Measurements from ENCODE around the gene NOTCH3.

NOTCH3 gene

DNA sequence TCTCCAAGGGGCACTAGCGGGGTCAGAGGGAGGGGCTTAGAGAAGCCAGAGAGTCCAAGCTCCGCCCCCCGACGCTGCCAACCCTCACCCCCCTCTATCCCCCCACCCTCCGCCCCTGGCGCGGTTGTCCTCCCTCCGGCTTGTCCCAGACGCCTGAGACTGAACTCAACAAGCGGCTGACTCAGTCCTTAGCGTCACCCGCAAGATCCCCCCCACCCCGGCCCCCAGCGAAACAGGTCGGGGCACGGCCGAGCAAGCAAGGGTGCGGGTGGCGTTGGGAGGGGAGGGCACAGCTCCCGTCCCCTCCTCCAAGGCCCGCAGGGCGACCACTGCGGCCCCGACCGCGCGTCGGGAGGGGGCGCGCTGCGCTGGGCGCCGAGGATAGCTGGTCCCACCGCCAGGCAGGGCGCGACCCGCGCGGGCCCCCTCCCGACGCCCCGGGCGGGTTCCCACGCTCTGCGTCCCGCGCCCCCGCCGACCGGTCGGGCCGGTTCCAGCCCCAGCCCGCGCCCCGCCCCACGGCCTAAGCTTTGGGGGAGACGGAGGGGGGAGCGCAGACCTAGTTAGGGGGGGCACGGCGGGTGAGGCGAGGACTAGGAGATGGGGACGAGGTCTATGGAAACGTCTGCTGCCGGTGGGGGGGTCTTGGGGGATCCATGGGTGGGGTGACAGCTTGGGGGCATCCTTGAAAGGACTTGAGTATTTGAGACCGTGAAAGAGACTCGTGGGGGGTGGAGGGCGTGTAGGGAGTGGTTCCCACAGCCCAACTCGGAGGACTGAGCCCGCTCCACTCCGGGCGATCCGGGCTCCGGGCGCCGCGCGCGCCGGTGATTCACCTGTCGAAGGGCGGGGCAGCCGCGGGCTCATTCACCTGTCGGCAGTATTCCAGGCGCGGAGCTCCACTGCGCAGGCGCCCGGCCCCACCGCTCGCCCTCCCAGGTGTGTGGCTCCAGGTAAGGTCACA, 5.1 kb downstream of the NOTCH3 start:
- DNase-seq: peak; percentile 90

DNA sequence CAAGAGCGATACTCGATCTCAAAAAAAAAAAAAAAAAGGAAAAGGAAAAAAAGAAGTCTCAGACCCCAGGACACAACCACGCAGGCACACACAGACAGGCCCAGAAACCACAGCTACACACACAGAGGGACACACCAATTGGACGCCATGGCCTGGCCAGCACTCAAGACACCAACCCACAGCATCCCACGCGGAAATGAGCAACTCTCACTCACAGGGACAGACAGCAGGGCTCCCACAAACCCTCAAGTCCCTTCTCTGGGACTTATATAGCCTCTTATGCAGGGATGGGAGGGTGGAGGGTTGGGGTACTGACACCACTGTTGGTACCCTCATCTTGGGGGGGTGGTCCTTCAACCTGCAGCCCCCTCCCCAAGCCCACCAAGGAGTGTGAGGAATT, 5.9 kb downstream of the NOTCH3 start:
- no peak for DNase-seq

DNA sequence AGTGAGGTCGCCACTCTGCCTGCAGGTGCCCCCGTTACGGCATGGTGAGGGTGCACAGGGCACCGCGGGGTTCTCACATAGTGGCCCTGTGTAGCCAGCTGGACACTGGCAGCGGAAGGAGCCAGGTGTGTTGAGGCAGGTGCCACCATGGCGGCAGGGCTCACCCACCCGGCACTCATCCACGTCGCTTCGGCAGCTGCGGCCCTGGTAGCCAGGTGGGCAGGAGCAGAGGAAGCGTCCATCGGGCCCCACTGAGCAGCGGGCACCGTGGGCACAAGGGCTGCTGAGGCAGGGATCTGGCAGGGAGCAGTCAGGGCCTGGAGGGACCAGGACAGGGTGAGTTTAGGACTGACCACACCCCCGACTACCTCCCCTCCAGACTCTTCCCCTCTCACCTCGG, 8.8 kb downstream of the NOTCH3 start:
- DNase-seq: no peak

DNA sequence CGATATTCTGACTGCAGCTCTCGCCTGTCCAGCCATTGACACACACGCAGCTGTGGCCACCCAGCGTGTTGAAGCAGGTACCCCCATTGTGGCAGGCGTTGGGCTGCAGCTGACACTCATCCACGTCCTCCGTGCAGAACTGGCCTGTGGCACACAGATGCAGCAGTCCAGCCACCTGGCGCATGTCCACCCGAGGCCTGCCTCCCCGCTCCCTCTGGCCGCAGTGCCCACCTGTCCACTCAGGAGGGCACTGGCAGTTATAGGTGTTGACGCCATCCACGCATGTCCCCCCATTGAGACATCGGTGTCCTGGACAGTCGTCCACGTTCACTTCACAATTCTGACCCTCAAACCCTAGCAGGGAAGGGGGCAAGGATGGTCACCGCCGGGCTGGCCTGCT, 9.3 kb downstream of the NOTCH3 start:
- no peak for DNase-seq

DNA sequence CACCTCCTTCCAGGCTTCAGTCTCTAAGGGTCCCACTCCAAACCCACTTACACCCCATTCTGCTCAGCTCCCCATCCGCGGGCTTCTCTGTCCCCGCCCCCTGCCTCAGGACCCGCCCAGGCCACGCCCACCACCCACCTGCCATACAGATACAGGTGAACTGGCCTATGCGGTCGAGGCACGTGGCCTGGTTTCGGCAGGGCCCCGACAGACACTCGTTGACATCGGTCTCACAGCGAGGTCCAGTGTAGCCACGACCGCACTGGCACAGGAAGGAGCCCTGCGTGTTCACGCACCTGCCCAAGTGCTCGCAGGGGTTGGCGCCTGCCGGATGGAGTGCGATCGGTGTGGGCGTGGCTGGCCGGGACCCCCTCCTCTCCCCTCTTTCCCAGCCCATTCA, 11.9 kb downstream of the NOTCH3 start:
- no peak for DNase-seq

DNA sequence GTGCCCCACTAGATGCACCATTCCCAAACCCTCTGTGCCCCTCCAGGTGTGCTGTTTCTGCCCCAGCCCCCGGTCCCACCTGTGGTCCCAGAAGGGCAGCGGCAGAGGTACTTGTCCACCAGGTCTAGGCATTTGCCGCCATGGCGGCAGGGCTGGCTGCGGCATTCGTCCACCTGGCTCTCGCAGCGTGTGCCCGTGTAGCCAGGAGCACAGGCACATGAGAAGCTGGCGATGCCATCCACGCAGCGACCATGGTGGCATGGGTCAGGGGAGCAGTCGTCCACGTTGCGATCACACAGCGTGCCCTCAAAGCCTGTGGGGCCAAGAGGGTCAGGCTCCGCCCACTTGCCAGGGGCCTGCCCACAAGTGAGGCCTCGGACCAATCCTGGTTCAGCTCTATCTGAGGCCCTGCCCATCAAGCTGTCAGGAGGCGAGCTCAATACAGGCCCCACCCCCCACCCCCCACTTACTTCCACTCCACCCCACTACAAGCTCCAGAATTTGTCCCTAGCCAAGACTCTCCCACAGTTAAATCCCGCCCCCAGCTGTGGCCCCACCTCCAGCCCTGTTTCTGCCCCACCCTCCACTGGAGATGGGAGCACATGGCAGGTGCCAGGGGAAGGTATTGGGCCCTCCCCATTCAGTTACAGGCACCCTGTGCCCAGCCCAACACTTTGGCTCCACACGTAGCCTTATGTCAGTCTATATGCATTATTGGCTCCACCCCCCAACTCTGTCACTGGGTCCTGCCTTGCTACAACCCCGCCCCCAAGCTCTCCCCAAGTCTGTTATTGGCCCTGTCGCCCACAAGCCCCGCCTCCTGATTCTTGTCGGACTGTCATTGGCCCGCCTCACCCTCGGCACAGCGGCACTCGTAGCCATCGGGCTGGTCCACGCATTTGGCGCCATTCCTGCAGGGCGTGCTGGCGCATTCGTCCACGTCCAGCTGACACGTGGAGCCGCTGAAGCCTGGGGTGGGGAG, 13.5 kb downstream of the NOTCH3 start:
- DNase-seq: no peak

DNA sequence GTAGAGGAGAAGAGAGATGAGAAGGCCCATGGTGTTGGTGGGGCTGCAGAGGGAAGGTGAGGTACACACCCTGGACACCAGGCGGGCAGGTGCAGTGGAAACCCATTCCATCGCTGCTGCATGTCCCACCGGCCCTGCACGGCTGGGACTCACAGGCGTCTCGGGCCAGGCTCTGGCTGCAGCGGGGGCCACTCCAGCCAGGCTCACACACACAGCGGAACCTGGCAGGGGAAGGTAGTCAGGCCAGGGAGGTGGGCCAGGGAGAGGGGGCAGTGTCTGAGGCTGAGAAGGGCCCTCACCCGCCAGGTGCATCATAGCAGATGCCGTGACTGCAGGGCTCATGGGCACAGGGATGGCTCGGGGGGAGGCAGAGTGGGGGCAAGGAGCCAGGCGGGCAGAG, 15.6 kb downstream of the NOTCH3 start:
- no peak for DNase-seq

DNA sequence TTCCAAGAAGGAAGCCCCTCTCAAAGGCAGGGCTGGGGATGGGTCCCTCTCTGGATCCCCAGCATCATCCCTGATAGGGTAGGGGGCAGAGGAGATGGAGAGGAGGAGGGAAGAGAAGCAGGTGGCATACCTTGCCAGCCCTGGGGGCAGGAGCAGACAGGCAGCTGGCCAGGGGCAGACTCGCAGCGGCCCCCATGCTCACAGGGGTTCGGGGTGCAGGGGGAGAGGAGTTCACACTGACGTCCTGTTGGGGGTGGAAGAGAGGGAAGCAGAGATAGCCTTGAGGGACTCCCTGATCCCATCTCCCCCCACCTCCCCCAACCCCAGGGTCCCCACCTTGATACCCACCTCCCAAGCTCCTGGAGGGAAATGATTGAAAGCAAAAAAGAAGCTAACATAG, 16.0 kb downstream of the NOTCH3 start:
- no peak for DNase-seq

DNA sequence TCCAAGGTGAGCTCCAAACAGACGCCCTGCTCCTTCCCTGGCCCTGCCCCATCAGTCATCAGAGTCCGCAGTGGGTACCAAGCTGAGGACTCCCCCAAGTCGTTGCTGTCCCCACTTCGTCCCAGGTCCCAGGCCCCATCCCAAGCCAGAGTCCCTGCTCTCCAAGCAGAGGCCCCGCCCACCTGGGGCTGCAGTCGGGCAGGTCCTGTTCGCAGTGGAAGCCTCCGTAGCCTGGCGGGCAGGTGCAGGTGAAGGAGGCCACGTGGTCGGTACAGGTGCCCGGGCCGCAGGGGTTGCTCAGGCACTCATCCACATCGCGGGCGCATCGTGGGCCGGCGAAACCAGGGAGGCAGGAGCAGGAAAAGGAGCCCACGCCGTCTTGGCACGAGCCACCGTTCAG, 19.4 kb downstream of the NOTCH3 start:
- peak; percentile 82 for DNase-seq

DNA sequence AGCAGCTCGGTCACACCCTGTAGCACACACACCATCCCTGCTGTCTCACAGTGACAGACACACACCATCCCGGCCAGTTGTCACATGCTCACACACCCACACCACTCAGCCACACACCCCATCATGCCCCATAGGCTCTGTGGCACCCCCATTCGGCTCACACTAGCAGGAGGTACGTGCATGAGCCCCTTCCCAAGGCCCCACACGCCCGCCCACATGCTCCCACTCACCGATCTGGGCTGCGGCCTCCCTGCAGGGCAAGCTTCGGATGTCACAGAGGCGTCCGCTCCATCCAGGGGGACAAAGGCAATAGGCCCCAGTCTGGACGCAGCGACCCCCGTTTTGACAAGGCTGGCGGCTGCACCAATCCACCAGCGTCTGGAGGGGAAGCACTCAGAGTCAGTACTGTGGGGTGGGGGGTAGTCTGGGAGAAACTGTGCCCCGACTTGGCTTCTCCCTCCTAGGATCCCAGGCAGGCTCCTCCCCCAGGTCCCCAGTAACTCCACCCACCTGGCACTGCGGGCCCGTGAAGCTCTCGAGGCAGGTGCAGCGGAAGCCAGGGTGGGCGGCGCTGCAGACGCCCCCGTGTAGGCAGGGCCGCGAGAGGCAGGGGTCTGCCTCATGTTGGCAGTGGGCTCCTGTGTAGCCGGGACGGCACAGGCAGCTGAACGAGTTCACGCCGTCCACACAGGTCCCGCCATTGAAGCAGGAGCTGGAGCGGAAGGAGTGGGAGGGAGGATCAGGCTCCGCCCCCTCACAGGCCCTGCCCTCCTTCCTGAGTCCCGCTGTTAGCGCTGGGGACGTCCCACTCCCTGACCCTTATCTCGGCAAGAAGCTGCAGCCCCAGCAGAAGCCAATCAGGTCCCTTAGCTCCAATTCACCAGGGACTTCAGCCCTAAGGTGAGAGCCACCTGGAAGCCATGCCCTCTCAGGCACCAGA, 20.1 kb downstream of the NOTCH3 start:
- DNase-seq: peak; percentile 75

DNA sequence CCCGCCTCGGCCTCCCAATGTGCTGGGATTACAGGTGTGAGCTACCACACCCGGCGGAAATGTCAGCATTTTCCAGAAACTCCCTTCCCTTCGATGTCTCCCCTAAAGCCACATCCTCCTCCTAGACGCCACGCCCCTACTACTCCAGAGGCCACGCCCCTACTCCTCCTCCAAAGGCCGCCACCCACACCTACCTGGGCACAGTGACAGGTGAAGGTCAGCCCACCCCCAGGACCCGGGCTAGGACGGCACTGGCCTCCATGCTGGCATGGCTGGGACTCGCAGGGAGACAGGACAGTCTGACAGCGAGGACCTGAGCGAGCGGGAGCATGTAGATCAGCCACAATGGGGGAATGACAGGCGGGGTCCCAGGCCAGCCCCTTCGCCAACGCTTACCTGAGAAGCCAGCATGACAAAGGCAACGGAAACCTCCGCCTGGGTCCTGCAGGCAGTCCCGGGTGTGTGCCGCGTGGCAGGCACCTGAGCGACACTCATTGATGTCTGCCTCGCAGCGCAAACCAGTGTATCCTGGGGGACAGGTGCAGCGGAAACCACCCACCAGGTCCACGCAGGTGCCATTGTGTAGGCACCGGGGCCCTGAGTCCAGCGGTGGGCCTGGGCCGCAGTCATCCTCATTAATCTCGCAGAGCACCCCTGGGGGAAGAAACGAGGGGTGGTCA, 22.0 kb downstream of the NOTCH3 start:
- no peak for DNase-seq

DNA sequence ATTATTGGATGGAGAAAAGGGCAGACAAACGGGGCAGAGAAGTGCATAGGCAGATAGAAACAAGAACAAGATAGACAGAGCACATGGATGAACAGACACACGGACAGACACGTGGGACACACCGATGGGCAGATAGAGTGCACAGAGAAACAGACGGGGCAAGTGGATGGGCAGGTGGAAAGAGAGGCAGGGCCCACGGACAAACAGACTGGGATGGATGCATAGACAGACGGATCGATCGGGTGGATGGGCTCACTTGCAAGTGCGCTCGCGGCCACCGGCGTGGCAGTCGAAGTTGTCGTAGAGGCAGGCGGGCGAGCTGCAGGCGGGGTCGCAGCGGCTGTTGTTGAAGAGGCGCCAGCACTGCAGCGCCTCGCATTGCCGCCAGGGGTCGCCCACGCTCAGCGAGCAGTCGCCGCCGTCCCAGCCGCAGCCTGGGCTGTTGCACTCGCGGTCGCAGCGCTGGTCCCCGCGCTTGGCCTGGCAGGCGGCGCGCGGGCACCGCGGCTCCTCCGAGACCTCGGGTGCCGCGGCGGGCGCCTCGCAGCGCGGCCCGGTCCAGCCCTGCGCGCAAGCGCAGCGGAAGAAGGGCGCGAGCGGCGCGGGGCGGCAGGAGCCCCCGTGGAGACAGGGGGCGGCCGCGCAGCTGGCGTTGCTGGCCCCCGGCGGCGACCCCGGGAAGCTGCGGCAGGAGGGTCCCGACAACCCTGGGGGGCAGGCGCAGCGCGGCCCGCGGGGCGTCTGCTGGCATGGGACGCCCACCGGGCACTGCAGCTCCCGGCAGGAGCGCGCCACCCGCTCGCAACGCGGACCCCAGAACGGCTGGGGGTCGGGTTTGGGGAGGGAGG, 23.3 kb downstream of the NOTCH3 start:
- peak; percentile 78 for DNase-seq

DNA sequence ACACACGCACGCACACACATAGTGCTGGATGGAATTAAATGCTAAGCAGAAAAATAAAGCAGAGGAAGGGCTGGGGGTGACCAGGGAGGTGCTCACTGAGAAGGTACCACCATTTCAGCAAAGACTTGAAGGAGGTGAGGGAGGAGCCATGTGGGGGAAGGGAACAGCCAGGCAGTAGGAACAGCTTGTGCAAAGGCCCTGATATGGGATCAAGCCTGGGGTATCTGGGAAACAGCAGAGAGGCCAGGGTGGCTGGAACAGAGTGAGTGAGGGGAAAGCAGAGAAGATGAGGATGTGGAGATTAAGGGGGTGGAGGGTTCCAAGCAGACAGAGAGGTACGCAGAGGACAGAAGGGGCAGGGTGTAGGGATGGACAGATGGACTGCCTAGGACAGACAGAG, 25.2 kb downstream of the NOTCH3 start:
- no peak for DNase-seq

DNA sequence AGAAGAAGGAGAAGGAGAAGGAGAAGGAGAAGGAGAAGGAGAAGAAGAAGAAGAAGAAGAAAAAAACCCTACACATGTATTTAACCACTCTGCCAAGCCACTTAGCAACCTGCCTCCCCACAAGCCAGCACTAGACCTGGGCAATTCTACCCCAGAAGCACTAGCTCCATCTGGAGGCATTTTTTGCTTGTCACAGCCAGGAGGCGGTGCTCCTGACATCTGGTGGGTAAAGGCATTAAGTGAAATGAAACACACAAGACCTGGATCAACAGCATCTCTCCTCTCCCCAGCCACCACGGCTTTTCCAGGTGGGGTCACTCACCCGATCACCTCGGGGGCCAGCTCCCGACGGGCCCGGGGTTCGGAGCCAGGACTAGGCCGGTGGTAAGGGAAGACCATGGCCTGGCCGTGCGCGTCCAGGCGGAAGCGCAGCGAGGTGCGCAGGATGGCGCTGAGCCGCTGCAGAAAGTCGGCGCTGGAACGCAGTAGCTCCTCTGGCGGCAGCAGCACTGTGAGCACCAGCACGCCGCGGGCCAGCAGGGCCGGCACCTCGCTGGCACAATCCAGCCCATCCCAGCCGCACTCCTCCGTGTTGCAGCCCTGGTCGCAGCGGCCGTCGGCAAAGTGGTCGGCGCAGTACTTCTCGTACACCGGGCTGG, 26.9 kb downstream of the NOTCH3 start:
- DNase-seq: no peak

DNA sequence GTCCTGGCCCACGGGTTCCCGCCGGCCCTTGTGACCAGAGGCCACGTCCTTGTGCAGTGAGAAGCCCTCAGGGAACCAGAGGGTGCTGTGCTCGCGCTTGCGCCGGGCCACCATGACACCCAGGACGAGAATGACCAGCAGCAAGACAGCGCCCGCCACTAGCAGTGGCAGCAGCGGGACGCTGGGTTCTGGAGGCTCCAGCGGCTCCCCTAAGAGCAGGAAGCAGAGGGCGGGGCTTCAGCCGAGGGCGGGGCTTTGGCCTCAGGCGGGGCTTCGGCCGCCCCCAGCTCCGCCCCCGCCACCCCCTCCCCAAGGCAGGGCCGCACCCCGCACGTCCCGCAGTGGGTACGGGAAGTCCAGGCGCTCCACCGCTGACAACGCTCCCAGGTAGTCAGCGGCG, 30.4 kb downstream of the NOTCH3 start:
- DNase-seq: no peak

DNA sequence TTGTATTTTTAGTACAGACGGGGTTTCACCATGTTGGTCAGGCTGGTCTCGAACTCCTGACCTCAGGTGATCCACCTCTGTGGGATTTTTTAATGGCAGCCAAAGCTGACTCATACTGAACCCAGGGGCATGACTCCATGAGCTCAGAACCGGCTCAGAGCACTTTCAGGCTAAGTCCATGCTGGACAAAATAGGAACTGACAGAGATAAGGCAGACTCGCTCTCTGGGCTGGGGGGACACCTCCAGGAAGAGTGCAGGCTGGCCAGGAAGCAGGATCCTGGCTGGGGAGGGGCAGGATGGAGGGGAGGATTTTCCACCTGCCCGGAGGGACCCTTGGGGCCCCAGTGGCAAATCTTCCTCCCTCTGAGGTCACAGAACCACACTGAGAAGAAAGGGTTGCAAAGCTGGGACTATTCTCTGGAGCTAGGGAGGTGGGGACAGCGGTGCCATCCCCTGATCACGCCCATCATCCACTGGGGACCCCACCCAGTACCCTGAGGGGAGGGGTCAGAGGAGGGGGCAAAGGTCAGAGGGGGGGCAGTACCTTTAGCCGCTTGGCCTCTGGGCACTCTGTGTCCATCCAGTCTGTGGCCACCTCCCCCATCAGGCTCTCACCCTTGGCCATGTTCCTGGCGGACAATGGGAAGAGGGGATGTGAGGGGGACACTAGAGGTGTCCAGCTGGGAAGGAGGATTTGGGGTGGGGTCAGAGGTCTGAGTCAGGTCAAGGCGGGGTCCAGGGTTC, 31.1 kb downstream of the NOTCH3 start:
- DNase-seq: no peak

DNA sequence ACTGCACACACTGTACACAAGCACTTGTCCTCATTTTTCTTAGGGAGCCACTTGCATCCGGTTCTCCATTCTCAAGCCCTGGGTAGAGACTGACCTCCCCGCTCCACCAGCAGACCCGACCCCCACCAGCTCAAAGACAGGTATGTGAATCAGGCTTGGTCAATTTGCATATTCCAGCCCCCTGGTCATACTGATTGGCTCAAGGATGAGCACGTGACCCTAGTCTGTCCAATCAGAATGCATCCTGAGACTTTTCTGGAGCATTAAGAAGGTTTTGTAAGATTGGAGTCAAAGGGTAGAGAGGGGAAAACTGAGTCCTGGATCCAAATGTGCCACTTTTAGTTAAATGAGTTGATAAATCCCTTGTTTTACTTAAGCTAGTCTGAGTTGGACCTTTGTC, 34.1 kb downstream of the NOTCH3 start:
- DNase-seq: no peak

DNA sequence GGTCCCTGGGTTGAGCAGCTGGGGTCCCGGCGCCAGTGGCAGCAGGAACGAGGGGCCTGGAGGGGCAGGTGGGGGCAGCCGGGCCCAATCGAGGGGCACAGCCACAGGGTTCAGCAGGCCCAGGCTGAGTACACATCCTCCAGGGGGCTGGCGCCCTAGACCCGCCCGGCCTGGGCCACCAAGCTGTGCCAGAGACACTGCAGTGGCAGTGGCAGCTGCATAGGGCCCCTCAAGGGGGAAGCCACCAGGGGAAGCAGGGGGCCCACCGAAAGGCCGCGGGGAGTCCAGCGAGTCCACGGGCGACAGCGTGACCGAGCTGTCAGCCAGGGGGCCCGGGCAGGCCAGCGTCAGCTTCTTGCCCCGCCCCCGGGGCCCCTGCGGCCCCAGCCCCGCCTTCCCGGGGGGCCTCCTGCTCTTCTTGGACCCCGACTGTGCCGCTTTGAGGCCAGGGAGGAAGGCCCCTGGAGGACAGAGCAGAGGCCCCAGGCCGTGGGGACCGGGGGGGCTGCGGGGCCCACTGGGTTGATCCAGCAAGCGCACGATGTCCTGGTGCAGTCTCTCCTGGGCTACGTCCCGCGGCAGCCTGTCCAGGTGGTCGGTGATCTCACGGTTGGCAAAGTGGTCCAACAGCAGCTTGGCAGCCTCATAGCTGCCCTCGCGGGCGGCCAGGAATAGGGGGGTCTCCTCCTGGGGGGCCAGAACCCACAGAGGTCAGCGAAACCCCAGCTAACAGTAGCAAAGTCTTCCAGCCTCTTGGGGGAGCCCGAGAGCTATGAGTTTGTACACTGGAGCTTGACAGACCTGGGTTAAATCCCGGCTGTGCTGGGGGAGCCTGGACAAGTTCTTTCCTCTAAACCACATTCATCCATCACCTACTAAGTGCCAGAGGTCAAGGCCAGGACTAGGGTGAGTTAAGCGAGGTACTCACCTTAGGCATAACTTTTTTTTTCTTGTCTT, 39.5 kb downstream of the NOTCH3 start:
- DNase-seq: peak; percentile 60
